Measurements from ENCODE around the gene AHI1. TPM values are rescaled to one million over a fixed set of nuclear protein-coding genes. Genes with fewer than 3 reads are reported as not detected.

The AHI1 gene
- 10 to 100 TPM in 1 of 2 experiments, 1 to 10 TPM in 1; 8.6 to 10.7 TPM for total RNA-seq

DNA sequence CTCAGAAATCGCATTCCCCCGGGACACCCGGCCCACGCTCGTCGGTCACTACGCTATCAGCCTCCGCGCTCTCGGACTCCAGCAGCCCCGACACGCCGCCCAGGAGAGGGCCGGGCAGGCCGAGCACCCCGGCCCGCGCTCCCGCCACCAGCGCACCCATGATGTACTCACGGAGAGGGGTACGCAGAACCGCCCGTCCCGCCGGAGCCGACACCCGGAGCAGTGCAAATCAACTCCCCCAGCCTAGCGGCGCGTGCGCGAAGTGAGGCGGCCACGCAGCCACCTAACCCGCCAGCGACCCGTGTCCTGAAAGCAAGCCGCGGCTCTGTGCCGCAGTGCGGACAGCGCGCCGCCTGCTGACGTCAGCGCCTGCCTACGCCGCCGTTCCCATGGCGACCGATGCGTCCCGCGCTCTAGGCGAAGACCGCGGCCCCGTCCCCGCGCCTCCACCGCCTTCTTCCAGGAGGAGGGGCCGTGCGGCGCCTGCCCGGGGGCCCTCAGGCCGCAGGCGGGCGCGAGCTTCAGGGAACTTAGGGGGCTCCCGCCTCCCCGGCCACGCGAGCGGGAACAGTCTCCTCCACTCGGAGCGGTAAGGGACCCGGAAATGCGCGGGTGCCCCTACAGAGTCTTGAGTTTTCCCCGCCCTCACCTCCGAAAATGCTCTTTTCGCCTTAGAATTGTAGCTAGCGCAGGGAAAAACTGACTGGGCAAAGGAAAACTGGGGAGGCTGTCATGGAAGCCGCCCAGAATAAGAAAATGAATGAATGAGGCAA lies at the start of gene AHI1:
AHI1 (minus strand) TSS at position 329 of the 773 bp plus-strand sequence. CDS start 5,503 bp downstream, outside the sequence.

Small RNA genes lying within 50 kb of the gene (microRNA-seq; reads per million reads assigned to microRNA genes)
- gene MIR548A2 (ENCODE audit: borderline microRNAs expressed, borderline replicate concordance): not detected

Data from activated naive CD4-positive, alpha-beta T cell treated with anti-CD3 and anti-CD28 coated beads, Interleukin-2, amount 10 ng/mL, durations not matched to agents 5 hours and 36 hours (primary cell).